Astrocyte of the spinal cord (primary cell): ENCODE measurements around the gene HGF.

Source experiments
- DNase-seq: peaks from one replicate; pipeline ENCODE4 v3.0.0; 2011; ENCODE audit warnings: low read depth, low spot score
- H3K4me3 ChIP-seq: 2 replicates; pipeline ENCODE4 v1.5.1; 2011; ENCODE audit warnings: low read depth, mild to moderate bottlenecking, low read length, moderate library complexity
- in situ Hi-C: cut with HindIII; loops from 2 replicates; pipeline ENCODE4 v1.10.0; 2017; ENCODE audit warnings: low sequenced_read_pairs
- TF ChIP-seq, protein P1 (sequence below): IDR thresholded peaks from 2 replicates; pipeline ENCODE4 v1.5.1; 2012; ENCODE audit warnings: low read depth, mild to moderate bottlenecking, low read length, inconsistent platforms

HGF gene

DNA sequence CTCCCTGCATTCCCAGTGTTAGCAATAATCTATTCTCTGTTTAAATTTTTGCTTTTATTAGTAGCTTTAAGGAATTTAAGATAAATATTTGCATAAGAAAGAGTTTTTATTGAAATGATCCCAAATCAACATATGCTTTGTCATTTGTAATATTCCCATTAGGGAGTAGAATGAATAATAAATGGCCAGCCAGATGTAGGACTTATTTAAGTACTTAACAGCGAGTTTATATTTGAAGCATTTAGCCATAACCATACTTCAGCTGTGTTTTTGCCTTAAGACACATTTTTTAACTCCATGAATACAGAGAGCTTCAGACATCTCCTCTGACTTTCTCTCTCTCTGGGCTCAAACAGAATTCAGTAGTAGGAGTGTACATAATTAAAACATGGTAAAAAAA is 103.6 kb downstream of the HGF start:
- no peak overlapping the region for H3K4me3 ChIP-seq
- DNase-seq, result no peak
- in situ Hi-C loops, result no loop called here
- TF ChIP-seq, protein P1, sequence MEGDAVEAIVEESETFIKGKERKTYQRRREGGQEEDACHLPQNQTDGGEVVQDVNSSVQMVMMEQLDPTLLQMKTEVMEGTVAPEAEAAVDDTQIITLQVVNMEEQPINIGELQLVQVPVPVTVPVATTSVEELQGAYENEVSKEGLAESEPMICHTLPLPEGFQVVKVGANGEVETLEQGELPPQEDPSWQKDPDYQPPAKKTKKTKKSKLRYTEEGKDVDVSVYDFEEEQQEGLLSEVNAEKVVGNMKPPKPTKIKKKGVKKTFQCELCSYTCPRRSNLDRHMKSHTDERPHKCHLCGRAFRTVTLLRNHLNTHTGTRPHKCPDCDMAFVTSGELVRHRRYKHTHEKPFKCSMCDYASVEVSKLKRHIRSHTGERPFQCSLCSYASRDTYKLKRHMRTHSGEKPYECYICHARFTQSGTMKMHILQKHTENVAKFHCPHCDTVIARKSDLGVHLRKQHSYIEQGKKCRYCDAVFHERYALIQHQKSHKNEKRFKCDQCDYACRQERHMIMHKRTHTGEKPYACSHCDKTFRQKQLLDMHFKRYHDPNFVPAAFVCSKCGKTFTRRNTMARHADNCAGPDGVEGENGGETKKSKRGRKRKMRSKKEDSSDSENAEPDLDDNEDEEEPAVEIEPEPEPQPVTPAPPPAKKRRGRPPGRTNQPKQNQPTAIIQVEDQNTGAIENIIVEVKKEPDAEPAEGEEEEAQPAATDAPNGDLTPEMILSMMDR, result no peak

DNA sequence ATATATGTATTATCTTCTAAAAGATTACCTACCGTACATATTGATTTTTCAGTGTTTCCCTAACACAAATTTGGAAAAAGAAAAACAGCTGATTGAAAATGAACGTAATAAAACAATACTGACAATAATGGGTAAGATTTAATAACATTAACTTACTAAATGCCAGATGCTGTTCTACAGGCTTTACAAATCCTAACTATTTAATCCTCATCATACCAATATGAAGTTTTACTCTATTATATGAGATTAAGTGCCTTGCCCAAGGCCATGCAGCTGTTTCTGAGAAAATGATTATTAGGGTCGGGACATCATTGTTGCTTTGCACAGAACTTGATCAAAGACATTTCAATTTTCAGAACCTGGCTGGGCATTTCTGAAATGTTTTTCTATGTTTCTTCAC is 104.6 kb downstream of the HGF start:
- TF ChIP-seq, protein P1, result no peak
- in situ Hi-C loops, result no loop called here
- DNase-seq, result no peak
- H3K4me3 ChIP-seq, result no peak overlapping the region

DNA sequence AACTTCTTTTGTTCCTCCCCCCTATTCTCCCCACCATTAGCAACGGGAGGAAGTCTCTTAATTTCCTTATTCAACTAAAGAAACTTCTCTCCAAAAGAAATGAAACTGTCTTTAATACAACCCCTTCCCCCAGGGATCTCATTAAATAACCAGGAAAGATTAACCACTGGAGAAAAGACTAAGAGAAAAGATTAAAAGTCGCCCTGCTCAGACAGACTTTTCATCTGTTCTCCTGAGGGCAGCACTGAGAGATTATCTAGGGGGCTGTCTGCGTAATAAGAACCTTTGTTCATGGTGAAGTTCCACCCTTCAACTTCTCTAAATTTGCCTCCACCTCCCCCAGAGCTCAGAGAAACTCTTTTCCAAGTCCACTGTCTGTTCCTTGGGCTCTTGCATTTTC is 105.5 kb downstream of the HGF start:
- DNase-seq, result no peak
- TF ChIP-seq, protein P1, result no peak
- in situ Hi-C loops, result no loop called here
- no peak overlapping the region for H3K4me3 ChIP-seq

GRCh38 chr7:81662531-81662930 is 107.3 kb downstream of the HGF start:
- no peak for DNase-seq
- TF ChIP-seq, protein P1, result no peak
- in situ Hi-C loops, result no loop called here
- no peak overlapping the region for H3K4me3 ChIP-seq

DNA sequence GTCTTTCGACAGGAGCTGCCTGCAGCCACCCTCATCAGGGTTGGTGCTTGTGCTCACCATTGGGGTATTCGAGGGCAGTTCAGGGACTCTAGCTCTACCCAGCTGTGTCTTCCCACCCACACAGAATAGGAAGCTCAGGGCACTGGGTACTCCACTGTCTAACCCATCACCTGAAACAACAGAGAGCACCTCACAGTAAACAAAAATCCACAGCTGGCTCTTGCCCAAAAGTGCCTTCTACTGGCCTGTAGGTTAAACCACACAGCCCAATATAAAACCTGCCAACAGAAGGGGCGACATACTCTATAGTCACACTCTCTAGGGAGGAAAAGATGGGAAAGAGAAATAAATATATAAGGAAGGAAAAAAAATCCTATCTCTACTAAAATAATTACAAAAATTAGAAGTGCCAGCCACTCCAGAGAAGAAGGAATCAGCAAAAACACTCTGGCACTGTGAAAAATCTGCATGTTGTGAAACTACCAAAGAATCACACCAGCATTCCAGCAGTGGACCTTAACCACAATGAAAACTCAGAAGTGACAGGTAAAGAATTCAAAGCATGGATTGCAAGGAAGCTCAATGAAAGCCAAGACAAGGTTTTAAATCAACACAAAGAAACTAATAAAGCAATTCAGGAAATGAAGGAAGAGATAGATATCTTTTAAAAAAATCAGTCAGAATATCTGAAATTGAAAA is 110.0 kb downstream of the HGF start:
- TF ChIP-seq, protein P1, result no peak
- in situ Hi-C loops, result no loop called here
- DNase-seq, result no peak
- no peak overlapping the region for H3K4me3 ChIP-seq

DNA sequence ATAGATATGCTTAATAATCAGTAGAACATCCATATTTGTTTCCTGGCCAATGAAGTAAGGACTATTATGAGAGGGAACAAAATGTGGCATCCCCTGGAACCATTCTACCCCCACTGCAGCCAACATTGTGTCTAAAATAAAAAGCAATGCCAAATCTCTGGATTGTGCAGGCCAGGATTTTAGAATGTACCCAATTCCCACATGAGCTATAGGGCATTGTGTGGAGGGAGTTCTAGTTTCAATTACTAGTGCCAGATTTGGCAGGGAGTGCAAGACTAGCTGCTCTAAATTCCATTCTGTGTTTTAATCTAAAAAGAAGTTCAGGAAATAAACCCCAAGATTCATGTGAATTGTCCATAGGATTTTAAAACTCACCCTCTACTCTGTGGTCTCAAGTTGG is 112.3 kb downstream of the HGF start:
- DNase-seq, result no peak
- in situ Hi-C loops, result no loop called here
- H3K4me3 ChIP-seq, result no peak overlapping the region
- TF ChIP-seq, protein P1, result no peak

DNA sequence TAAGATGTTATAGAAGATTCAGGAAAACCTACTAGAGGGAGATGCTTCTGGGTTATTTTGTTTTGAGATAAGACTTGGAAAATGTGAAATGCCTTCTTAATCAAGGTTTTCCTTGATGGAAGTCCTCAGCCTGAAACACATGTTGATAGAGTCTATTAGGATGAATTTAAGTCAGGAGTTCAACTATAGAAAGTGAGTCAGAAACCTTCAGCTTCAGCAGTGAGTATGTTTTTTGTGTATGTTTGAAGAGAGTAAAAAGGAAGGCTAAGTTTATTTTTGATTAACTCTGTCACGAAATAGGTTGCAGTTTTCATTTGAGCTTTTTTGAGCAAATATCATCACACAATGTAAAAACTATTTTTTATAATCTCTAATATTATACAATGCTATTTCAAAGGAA is 114.6 kb downstream of the HGF start:
- TF ChIP-seq, protein P1, result no peak
- no peak for DNase-seq
- in situ Hi-C loops, result no loop called here
- no peak overlapping the region for H3K4me3 ChIP-seq
